Adipose tissue (tissue), 3 donors: ENCODE results near the gene SYNDIG1. TPM values are rescaled to one million over a fixed set of nuclear protein-coding genes. Genes with fewer than 3 reads are reported as not detected.
"Not testable (repeated sequence)": the region's sequence is repeated elsewhere in the genome, so short reads cannot be mapped to it uniquely, and the experiment has no call there.

Experiments used
- H3K27ac ChIP-seq: one replicate; pipeline ENCODE4 v1.5.1; 2013; ENCODE audit warnings: low read depth, low read length
- WGBS, 3 donors: extraction: QIAGEN DNeasy Blood & Tissue Kit; methylation state at CpG; one replicate each; pipeline ENCODE4 v1.1.7; 2013; 5-methylcytosine and 5-hydroxymethylcytosine counted together
- polyA plus RNA-seq, 3 donors: library from polyadenylated mRNA; stranded (reverse); fragments of 200-250 nt; gene quantifications; one replicate each; pipeline ENCODE4 v1.2.3, GENCODE V29; 2013
- donor health status: healthy with polysubstance abuse.
- donor health status: Bipolar disorder and iron deficiency.
- donor health status: healthy.

Gene SYNDIG1
- polyA plus RNA-seq, 3 donors = 0.07 to 0.10 TPM; not detected in 1

DNA sequence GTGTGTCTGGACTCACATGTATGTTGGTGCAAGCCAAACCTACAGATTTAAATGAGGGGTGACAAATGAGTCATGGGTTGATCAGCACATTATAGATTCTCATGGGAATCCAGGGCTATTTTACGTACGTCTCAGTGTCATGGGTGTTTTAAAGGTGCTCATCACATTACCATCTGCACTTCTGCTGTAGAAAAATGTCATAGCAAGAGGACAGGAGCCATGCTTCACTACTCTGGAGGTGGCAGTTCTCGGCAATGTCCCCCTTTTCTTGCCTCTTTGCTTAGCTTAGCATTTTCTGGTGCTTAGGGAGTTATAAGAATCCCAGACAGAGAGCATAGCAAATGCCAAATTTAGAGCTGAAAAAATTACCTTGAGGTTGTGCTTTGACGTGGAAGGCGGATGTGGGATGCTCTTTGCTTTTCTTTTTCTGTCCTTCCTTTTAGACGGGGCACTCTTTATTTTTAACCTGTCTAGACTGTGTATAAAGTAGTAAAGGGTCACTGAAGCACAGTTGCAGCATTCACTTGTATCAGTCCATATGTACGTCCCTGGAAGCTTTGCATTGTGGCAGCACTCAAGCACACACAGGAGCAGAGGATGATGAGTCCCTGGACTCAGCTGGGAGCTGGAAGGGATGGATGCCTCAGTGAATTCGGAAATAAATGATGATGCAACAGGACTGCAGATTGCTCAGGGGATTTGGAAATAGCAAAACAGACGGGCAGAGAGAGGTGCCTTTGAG is 139.7 kb downstream of the SYNDIG1 start:
- WGBS, 3 donors = 62 to 75% (median 66%) methylated on average over 9 of the region's 9 CpGs
- H3K27ac ChIP-seq = no peak overlapping the region

GRCh38 chr20:24609757-24610156 is 140.3 kb downstream of the SYNDIG1 start:
- H3K27ac ChIP-seq = no peak overlapping the region
- 50 to 53% (median 52%) methylated on average over 2 of the region's 2 CpGs for WGBS, 3 donors

- WGBS, 3 donors = 74 to 86% (median 81%) methylated on average over 15 to 16 of the region's 16 CpGs
- H3K27ac ChIP-seq = no peak overlapping the region
Measured at GRCh38 chr20:24610341-24611115, 141.1 kb downstream of the SYNDIG1 start.

DNA sequence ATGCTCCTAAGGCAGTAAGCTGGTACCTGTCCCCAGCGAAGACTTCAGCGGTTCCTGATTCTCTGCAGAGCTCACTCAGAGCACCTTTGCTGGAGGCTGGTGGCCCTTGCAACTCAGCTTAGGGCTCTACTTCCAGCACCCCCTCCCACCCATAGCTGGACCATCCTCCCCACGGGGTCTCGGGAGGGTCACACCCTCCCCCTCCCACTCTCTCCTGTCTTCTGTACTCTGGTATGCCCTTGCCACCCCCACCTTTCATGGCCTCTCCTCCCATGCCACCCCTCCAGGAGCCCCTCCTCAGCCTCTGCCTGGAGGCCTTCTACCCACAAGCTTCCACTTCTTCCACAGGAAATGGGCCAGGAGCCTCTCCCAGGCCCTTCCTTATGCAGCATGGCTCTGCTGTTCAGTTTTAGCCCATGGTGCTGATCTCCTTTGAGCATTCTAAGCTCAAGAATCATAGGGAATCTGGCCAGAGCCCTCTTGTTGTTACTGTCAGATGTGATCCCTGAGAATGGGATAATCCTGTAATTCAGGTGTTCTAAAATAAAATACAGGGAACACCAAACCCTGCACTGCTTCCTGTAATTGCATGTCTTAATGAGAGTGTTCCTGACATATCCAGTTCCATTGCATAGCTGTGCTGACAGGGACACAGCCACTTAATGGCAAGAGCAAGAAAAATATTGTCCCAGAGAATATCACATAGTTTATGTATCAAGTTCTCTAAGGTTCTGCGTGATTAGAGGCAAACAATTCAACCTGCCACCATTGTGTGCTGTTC is 142.1 kb downstream of the SYNDIG1 start:
- 91 to 97% (median 92%) methylated on average over 5 of the region's 5 CpGs for WGBS, 3 donors
- H3K27ac ChIP-seq = no peak overlapping the region

DNA sequence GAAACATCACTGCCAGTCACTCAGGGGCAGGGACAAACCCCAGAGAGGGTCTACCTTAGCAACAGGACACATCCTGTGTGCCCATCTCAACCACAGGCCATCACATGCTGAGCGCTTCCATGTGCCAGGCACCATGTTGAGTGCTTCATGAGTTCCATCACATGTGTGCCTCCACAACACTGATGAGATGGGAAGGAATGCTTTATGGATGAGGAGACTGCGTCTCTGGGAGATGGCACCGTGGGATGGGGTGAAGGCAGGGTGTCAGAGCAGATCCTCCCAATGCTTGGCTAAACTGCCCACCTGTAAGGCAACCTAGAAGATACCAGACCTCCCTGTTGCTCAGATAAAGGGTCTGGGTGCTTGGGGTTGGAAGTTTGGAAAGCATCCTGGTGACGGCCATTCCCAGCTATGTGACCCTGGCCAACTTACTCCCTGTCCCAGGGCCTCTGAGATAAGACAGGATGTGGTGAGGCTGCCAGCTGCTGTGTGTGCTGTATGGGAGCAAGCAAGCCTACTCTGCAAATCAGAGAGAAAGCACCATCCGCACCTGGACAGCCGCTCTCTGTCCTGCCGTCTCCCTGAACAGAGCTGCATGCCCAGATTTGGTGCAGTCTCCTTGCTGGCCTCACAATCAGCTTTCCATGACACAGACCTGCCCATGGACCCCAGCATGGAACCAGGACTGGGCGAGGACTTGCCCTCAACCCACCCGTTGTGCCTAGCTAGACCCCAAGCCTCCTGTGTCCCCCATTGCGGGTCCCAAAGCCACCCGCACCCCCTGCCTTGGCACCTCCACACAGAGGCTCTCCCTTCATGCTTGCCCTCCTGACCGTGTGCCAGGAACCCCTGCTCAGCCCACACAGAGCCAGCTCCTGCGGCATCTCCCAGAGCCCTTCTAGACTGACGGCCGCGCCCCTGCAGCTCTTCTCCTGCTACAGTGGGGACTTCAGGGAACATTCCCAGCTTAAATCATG is 143.7 kb downstream of the SYNDIG1 start:
- WGBS, 3 donors = 79 to 90% (median 81%) methylated on average over 16 of the region's 16 CpGs
- H3K27ac ChIP-seq = no peak overlapping the region

GRCh38 chr20:24614341-24614740 is 144.9 kb downstream of the SYNDIG1 start:
- no peak overlapping the region for H3K27ac ChIP-seq
- WGBS, 3 donors = 32 to 70% (median 44%) methylated on average over 1 of the region's 1 CpG

DNA sequence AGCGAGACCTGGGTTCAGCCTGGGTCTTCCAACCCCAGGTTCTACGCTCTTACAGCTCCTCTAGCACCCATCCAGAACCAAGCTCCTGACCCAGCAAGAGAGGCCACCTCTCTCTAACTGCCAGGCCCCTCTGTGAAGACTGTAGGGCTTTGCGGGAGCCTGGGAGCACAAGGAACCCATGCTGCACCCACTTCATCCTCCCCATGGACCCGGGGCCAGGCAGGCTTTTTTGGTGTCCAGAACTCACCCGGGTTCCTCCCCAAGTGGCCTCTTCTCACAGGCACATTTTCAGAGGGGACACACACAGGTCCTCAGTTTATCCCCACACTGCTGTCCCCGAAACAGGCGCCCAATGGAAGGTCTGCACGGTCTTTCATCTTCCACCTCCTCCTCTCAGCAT is 145.9 kb downstream of the SYNDIG1 start:
- WGBS, 3 donors = 84 to 94% (median 85%) methylated on average over 8 of the region's 8 CpGs
- H3K27ac ChIP-seq = no peak overlapping the region

GRCh38 chr20:24616258-24617079 is 147.0 kb downstream of the SYNDIG1 start:
- 85 to 88% (median 86%) methylated on average over 19 of the region's 19 CpGs for WGBS, 3 donors
- H3K27ac ChIP-seq = no peak overlapping the region

DNA sequence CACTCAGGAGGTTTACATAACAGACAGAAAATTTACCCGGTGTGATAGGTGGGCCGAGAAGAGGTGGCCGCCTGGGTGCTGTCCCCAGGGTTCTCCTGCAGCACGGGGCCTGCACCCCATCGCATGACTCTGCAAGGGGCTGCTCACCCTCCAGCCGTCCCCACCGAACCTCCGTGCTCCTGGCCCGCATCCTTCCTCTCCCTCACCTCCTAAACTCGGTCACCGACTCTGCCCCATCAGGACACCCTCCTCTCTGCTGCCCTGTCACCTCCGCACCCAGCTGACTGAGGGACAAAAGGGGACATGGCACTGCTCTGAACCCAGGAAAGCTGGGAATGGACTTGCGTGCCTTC is 147.6 kb downstream of the SYNDIG1 start:
- H3K27ac ChIP-seq = no peak overlapping the region
- 75 to 83% (median 83%) methylated on average over 10 to 13 of the region's 13 CpGs for WGBS, 3 donors

DNA sequence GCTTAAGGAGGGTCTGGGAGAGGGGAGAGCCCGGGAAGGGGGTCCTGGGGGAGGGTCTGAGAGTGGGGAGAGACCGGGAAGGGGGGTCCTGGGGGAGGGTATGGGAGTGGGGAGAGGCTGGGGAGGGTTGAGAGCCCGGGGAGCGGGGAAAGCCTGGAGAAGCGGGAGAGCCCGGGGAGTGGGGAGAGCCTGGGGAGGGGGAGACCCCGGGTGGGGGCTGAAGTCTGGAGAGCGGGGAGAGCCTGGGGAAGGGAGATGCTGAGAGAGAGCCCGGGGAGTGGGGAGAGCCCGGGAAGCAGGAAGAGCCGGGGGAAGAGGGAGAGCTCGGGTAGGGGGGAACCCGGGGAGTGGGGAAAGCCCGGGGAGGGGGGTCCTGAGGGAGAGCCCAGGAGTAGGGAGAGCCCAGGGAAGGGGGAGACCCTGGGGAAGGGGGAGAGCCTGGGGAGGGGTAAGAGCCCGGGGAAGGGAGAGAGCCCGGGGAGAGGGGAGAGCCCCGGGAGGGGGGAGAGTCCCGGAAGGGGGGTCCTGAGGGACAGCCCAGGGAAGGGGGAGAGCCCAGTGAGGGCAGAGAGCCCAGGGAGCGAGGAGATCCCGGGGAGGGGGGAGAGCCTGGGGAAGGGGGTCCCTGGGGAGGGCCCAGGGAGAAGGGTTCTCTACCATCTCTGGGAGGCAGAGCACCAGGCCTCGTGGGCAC is 148.5 kb downstream of the SYNDIG1 start:
- 60 to 66% (median 63%) methylated on average over 19 to 21 of the region's 21 CpGs for WGBS, 3 donors
- no peak overlapping the region for H3K27ac ChIP-seq

- WGBS, 3 donors = 51 to 89% (median 82%) methylated on average over 1 of the region's 1 CpG
- H3K27ac ChIP-seq = no peak overlapping the region
Measured at GRCh38 chr20:24618739-24619138, 149.3 kb downstream of the SYNDIG1 start.

DNA sequence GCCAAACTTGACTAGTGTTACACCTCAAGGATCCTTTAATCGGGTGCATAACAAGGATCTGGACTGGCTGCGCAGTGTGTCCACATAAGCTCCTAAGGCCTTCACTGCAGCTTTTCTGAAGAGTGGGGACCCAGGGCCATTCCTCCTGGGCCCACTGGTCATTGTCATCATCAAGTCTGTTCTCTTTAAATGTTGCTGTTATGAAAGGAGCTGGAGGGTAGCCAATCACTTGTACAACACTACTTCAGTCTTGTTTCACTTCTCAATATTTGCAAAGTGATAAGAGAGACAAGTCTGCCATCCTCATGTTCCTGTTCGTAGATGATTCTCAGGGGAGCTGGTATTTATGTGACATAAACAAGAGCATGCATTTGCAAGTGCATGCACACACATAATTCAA is 149.8 kb downstream of the SYNDIG1 start:
- H3K27ac ChIP-seq = no peak overlapping the region
- 64 to 78% (median 66%) methylated on average over 3 of the region's 3 CpGs for WGBS, 3 donors

GRCh38 chr20:24620937-24621519 is 151.6 kb downstream of the SYNDIG1 start:
- 55 to 83% (median 75%) methylated on average over 1 of the region's 1 CpG for WGBS, 3 donors
- no peak overlapping the region for H3K27ac ChIP-seq

- no peak overlapping the region for H3K27ac ChIP-seq
- WGBS, 3 donors = 62 to 72% (median 67%) methylated on average over 3 of the region's 3 CpGs
Measured at GRCh38 chr20:24622856-24623255, 153.4 kb downstream of the SYNDIG1 start.

DNA sequence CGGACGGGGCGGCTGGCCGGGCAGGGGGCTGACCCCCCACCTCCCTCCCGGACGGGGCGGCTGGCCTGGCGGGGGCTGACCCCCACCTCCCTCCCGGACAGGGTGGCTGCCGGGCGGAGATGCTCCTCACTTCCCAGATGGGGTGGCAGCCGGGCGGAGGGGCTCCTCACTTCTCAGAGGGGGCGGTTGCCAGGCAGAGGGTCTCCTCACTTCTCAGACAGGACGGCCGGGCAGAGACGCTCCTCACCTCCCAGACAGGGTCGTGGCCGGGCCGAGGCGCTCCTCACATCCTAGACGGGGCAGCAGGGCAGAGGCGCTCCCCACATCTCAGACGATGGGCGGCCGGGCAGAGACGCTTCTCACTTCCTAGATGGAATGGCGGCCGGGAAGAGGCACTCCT is 156.7 kb downstream of the SYNDIG1 start:
- H3K27ac ChIP-seq = not testable (repeated sequence)
- 90 to 97% (median 96%) methylated on average over 15 to 20 of the region's 29 CpGs for WGBS, 3 donors

DNA sequence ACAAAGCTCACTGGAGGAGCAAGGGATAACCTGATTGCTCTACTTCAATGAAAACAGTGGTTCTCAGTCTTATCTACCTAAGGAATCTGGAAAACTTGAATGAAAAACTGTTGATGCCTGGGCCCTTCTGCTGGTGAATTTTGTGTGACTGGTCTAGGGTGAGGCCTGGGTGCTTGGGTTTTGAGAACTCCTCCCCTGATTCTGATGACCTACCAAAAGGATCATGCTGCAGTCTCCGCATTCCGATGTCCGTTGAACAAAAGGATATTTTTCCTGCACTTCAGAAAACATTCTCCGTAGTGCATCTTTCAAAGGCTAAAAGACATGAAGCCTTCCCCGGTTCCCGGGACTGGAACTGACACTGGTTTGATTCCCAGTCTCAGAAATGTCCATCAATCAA is 157.9 kb downstream of the SYNDIG1 start:
- H3K27ac ChIP-seq = no peak overlapping the region
- 72 to 82% (median 79%) methylated on average over 6 of the region's 6 CpGs for WGBS, 3 donors
